AG20443 (cell line): ENCODE results near the gene ADAMTS2.

ENCODE experiments used
- DNase-seq: peaks from one replicate; pipeline ENCODE4 v3.0.0; 2012; ENCODE audit warnings: low spot score, mixed read lengths

Gene ADAMTS2

GRCh38 chr5:179266291-179267070, 78.8 kb downstream of the ADAMTS2 start:
- no peak for DNase-seq

- DNase-seq: peak; percentile 95
Measured at GRCh38 chr5:179265514-179266290, 79.6 kb downstream of the ADAMTS2 start.

GRCh38 chr5:179264783-179265513, 80.3 kb downstream of the ADAMTS2 start:
- DNase-seq: no peak

- no peak for DNase-seq
Measured at GRCh38 chr5:179264053-179264782, 81.0 kb downstream of the ADAMTS2 start.

- DNase-seq: no peak
Measured at GRCh38 chr5:179263391-179264052, 81.7 kb downstream of the ADAMTS2 start.

- no peak for DNase-seq
Measured at GRCh38 chr5:179262126-179262920, 82.9 kb downstream of the ADAMTS2 start.

- DNase-seq: peak; percentile 52
Measured at GRCh38 chr5:179261301-179262125, 83.7 kb downstream of the ADAMTS2 start.

- DNase-seq: no peak
Measured at GRCh38 chr5:179260324-179261070, 84.8 kb downstream of the ADAMTS2 start.

GRCh38 chr5:179259731-179260323, 85.4 kb downstream of the ADAMTS2 start:
- no peak for DNase-seq

- DNase-seq: peak; percentile 92
Measured at GRCh38 chr5:179258922-179259730, 86.1 kb downstream of the ADAMTS2 start.

GRCh38 chr5:179258001-179258921, 87.0 kb downstream of the ADAMTS2 start:
- no peak for DNase-seq

- peak; percentile 59 for DNase-seq
Measured at GRCh38 chr5:179257176-179257682, 88.0 kb downstream of the ADAMTS2 start.

GRCh38 chr5:179256328-179257175, 88.7 kb downstream of the ADAMTS2 start:
- DNase-seq: peak; percentile 40

- no peak for DNase-seq
Measured at GRCh38 chr5:179255527-179256327, 89.5 kb downstream of the ADAMTS2 start.
